ENCODE measurements around the gene NFS1. TPM values are rescaled to one million over a fixed set of nuclear protein-coding genes. Genes with fewer than 3 reads are reported as not detected.

NFS1 gene
- total RNA-seq, 4 donors from 2014 or later = 39.6 to 48.4 (median 44.0) TPM

GRCh38 chr20:35680452-35681183 is 18.5 kb downstream of the NFS1 start:
- 81 to 90% methylated on average over 4 of the region's 4 CpGs for WGBS, 2 donors
- H3K4me3 ChIP-seq (ENCODE audit: low read depth, poor library complexity, severe bottlenecking) = no peak overlapping the region
- no peak for DNase-seq (ENCODE audit: low spot score in 2 of 2)
- TF ChIP-seq POLR2A (IDR thresholded peaks at IDR 0.05) = no peak
- TF ChIP-seq CTCF (IDR thresholded peaks at IDR 0.05) = no peak
- intact Hi-C loops (cut with DNase I; ENCODE audit: low total_unique reads) = no loop called here

GRCh38 chr20:35674921-35675320 is 24.2 kb downstream of the NFS1 start:
- intact Hi-C loops (cut with DNase I; ENCODE audit: low total_unique reads) = no loop called here
- no peak overlapping the region for H3K4me3 ChIP-seq (ENCODE audit: low read depth, poor library complexity, severe bottlenecking)
- peak in 1 of 2 donors; percentile 64 for DNase-seq (ENCODE audit: low spot score in 2 of 2)
- 92 to 96% methylated on average over 8 of the region's 8 CpGs for WGBS, 2 donors
- TF ChIP-seq CTCF (IDR thresholded peaks at IDR 0.05) (no peak), POLR2A (IDR thresholded peaks at IDR 0.05) (no peak)

GRCh38 chr20:35673884-35674283 is 25.3 kb downstream of the NFS1 start:
- TF ChIP-seq CTCF (IDR thresholded peaks at IDR 0.05) = no peak
- no peak for TF ChIP-seq POLR2A (IDR thresholded peaks at IDR 0.05)
- WGBS, 2 donors = 85 to 94% methylated on average over 4 of the region's 4 CpGs
- peak in 1 of 2 donors; percentile 57 for DNase-seq (ENCODE audit: low spot score in 2 of 2)

GRCh38 chr20:35669681-35670080 is 29.5 kb downstream of the NFS1 start:
- intact Hi-C loops (cut with DNase I; ENCODE audit: low total_unique reads) = no loop called here
- DNase-seq (ENCODE audit: low spot score in 2 of 2) = peak in 1 of 2 donors; percentile 62
- H3K4me3 ChIP-seq (ENCODE audit: low read depth, poor library complexity, severe bottlenecking) = no peak overlapping the region
- WGBS, 2 donors = 85 to 87% methylated on average over 1 of the region's 1 CpG
- no peak for TF ChIP-seq CTCF (IDR thresholded peaks at IDR 0.05)
- TF ChIP-seq POLR2A (IDR thresholded peaks at IDR 0.05) = no peak

More at GRCh38 chr20:35673884-35674283, 25.3 kb downstream of the NFS1 start:
- intact Hi-C loops (cut with DNase I; ENCODE audit: low total_unique reads) = no loop called here
- no peak overlapping the region for H3K4me3 ChIP-seq (ENCODE audit: low read depth, poor library complexity, severe bottlenecking)

- no peak overlapping the region for H3K4me3 ChIP-seq (ENCODE audit: low read depth, poor library complexity, severe bottlenecking)
- no peak for TF ChIP-seq POLR2A (IDR thresholded peaks at IDR 0.05)
- TF ChIP-seq CTCF (IDR thresholded peaks at IDR 0.05) = no peak
- no peak for DNase-seq (ENCODE audit: low spot score in 2 of 2)
- intact Hi-C loops (cut with DNase I; ENCODE audit: low total_unique reads) = no loop called here
- 96 to 98% methylated on average over 5 of the region's 5 CpGs for WGBS, 2 donors
Measured at GRCh38 chr20:35669221-35669620, 29.9 kb downstream of the NFS1 start.

GRCh38 chr20:35665949-35666288 is 33.2 kb downstream of the NFS1 start:
- intact Hi-C loops (cut with DNase I; ENCODE audit: low total_unique reads) = no loop called here
- TF ChIP-seq POLR2A (IDR thresholded peaks at IDR 0.05) (no peak), CTCF (IDR thresholded peaks at IDR 0.05) (no peak)
- WGBS, 2 donors = 95 to 96% methylated on average over 17 of the region's 17 CpGs
- no peak overlapping the region for H3K4me3 ChIP-seq (ENCODE audit: low read depth, poor library complexity, severe bottlenecking)
- no peak for DNase-seq (ENCODE audit: low spot score in 2 of 2)
